ENCODE results near the gene MAGEF1. TPM values are rescaled to one million over a fixed set of nuclear protein-coding genes. Genes with fewer than 3 reads are reported as not detected.

MAGEF1 gene
- total RNA-seq, 2 experiments from 2014 or later, result 4.9 to 6.0 TPM

DNA sequence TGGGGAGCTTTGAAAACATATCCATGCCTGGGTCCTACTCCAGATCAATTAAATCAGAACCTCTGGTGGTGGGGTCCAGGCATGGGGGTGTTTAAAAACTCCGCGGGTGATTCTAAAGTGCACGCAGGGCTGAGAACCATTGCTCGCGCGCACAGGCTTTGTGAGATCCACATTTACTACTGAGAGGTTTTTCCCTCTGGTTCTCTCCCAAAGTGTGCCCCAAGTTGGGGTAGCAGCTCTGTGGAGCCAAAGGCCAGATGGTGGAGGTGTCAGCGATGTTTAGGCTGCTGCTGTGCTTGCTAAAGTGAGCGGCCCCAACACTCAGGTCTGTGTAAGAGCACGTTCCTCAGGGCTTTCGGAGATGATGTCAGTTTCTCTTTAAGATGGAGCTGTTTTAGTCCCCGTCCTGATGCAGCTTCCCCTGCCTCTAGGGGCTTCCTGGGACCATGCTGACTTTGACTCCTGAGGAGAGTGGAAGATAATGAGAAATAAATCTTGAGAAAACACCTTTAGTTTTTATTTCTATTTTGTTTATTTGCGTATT is 13.4 kb upstream of the MAGEF1 start:
- Mint-ChIP-seq H3K4me1 (no peaks in the 10 kb centered on the region), H3K27me3 (peaks cover 26% of the 10 kb centered on the region), H3K9me3 (no peaks in the 10 kb centered on the region), H3K4me3 (no peak overlapping the region), H3K36me3 (no peaks in the 10 kb centered on the region), H3K27ac (no peak overlapping the region)
- ATAC-seq (ENCODE audit: low read depth) (no peak), DNase-seq (no peak)
- POLR2A ChIA-PET, result interaction anchor here (0.6 kb wide), 1 partner anchor 140 kb away, joined by 5 read pairs; no protein-coding TSS in a partner anchor

DNA sequence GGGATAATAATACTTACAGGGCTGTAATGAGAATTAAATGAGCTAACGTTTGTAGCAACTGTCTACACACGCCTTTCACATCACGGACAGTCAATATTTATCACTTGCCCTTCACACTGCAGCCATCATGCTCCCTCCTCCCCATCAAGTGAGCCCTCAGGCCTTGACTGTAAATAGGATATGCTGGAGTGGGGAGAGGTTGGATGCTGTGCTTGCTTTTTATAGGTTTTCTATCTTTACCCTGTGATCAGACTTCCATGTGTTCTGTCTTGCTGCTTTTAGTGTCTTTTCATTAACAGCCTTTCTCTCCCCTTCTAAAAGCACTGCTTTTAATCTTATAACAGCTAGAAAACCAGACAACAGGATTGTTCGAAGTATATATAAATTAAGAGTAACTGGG is 12.8 kb upstream of the MAGEF1 start:
- Mint-ChIP-seq H3K36me3 (no peaks in the 10 kb centered on the region), H3K4me1 (no peaks in the 10 kb centered on the region), H3K4me3 (no peak overlapping the region), H3K27ac (no peak overlapping the region), H3K27me3 (peaks cover 26% of the 10 kb centered on the region), H3K9me3 (no peaks in the 10 kb centered on the region)
- ATAC-seq (ENCODE audit: low read depth), result no peak
- POLR2A ChIA-PET, result interaction anchor here (0.6 kb wide), 1 partner anchor 141 kb away, joined by 5 read pairs; no protein-coding TSS in a partner anchor
- no peak for DNase-seq

DNA sequence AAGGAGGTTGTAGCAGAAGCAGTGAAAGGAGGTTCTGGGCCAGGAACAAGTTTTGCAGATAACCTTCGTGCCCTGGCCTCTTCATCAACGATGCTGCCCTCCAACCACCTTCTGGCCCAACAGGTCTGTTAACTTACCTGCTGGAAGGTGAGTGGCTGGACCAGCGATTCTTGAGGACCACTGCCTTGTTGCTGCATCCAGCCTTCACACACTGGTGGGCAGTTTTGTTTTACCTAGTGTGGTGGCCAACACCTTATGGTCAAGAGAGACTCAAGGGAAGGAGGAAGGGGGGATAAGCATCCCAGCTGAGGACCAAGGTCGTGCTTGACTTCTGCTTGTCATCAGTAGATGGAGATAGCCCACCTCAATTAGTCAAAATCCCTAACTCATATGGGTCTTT is 7.8 kb upstream of the MAGEF1 start:
- DNase-seq (no peak), ATAC-seq (ENCODE audit: low read depth) (no peak)
- no peaks in the 10 kb centered on the region for H3K36me3 Mint-ChIP-seq
- no peak overlapping the region for H3K4me3 Mint-ChIP-seq
- H3K27me3 Mint-ChIP-seq, result peaks cover 35% of the 10 kb centered on the region
- POLR2A ChIA-PET, result no interaction called here
- no peaks in the 10 kb centered on the region for H3K4me1 Mint-ChIP-seq
- H3K9me3 Mint-ChIP-seq, result no peaks in the 10 kb centered on the region
- no peak overlapping the region for H3K27ac Mint-ChIP-seq

DNA sequence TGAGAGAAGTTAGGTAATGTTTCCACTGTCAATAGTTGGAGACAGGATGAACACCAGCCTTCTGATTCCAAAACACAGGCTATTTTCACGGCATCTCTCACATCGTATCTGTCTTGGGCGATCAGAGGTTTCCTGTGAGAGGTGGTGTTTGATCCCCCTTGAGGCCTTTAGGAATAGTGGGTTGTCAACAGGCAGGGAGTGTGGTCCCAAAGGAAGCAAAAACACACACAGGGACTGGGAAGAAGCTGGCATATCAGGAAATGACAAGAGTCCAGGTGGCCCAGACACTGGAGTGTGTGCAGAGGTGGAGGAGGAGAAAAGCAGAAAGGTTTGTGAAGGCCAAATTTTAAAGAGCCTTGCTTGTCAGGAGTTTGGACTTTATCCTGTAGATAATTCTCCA is 6.6 kb upstream of the MAGEF1 start:
- no peak for ATAC-seq (ENCODE audit: low read depth)
- peaks cover 32% of the 10 kb centered on the region for H3K27me3 Mint-ChIP-seq
- no peak overlapping the region for H3K27ac Mint-ChIP-seq
- H3K9me3 Mint-ChIP-seq, result no peaks in the 10 kb centered on the region
- POLR2A ChIA-PET, result no interaction called here
- H3K36me3 Mint-ChIP-seq, result no peaks in the 10 kb centered on the region
- H3K4me1 Mint-ChIP-seq, result no peaks in the 10 kb centered on the region
- DNase-seq, result no peak
- H3K4me3 Mint-ChIP-seq, result no peak overlapping the region

DNA sequence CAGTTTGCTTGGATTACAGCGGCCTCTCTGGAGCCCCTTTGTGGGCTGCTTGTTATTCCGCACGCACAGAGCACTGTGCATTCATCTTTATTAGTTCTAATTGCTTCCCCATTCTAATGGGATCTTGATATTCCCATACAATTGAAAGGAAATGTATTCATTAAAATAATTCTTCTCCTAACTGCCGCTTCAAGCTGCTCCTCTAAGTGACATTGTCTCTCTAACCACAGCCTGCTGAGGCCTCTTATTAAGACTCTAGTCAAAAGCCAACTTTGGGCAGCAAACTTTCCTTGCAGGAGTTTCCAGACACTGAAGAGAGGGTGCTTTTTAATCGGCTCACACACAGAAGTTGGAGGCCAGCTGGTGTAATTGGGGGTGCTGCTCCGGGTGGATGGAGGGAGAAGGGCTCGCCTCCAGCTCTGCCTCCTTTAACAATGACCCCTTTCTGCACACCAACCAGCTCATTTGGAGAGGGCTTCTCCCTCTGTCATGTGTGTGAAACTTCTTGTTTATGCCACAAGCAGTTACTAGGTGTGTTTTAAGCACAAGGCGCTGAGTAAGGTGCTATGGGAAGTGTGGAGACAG is 5.6 kb upstream of the MAGEF1 start:
- Mint-ChIP-seq H3K9me3 (no peaks in the 10 kb centered on the region), H3K27me3 (peaks cover 29% of the 10 kb centered on the region), H3K27ac (no peak overlapping the region), H3K36me3 (no peaks in the 10 kb centered on the region), H3K4me3 (no peak overlapping the region), H3K4me1 (peaks cover 1% of the 10 kb centered on the region)
- POLR2A ChIA-PET, result no interaction called here
- ATAC-seq (ENCODE audit: low read depth), result no peak
- DNase-seq, result no peak

DNA sequence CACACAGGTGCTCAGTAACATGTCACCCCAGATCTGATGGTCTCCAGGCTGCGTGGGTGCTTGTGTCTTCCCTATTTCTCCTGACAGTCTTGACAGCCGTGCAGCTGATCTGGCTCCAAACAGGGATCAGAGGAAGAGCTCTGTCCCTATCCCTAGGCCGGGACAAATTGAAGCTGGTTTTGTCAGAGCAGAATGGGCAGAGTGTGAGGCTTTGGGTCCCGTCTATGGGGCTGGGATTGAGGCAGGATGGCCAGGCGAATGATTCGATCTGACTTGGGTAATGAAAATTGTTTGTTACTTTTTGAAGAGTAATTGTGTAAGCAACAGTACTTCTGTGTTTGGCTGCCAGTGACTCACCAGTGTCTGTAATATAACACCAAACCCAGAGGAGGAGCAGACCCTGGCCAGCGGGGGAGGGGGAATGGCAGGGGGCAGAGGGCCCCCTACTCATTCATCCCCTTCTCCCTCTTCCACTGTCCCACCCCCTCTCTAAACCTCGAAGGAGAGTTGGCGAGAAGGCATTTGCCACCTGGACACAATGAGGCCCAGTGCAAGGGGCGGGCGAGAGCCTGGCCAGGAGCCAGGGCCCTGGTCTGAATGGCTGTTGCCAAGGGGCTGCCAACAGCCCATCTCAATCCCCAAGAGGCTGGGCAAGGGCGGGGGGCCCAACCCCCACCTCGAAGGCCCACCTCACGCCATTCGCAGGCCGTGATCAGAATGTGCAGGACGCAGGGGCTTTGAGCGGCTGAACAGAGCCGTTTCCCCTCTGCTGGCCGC is 4.9 kb upstream of the MAGEF1 start:
- ATAC-seq (ENCODE audit: low read depth), result no peak
- H3K4me3 Mint-ChIP-seq, result no peak overlapping the region
- POLR2A ChIA-PET, result no interaction called here
- DNase-seq, result no peak
- peaks cover 32% of the 10 kb centered on the region for H3K27me3 Mint-ChIP-seq
- H3K9me3 Mint-ChIP-seq, result no peaks in the 10 kb centered on the region
- peaks cover 7% of the 10 kb centered on the region for H3K4me1 Mint-ChIP-seq
- no peak overlapping the region for H3K27ac Mint-ChIP-seq
- no peaks in the 10 kb centered on the region for H3K36me3 Mint-ChIP-seq

DNA sequence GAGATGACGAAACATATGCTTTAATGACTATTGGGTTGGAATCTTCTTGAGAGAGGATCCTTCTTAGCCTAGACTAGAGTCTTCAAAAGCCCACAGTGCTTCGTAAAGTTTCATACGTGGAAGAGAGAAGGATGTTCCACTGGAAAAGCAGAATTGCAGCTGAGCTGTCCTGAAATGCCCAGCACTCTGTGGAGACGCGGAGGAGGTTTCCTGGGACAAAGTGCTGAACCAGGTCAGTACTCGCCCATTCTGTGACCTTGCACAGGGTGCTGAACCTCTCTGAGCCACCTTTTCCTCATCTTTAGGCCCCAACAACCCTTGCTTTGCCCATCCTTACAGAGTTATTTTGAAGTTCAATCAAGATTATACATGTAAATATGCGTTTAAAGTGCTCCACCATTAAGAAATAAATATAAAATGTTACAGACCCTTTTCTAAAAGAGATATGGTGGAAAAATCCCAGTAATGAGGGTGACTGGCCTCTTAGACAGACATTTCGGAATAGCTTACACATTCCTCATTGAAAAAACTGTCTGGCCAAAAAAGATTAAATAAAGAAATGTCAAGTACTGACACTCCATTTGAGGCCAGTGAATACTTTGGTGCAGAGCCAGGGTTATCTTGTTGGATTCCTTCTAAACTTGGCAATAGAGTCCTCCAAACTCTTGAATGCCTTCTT is 4.2 kb upstream of the MAGEF1 start:
- Mint-ChIP-seq H3K27ac (no peak overlapping the region), H3K4me3 (no peak overlapping the region), H3K9me3 (no peaks in the 10 kb centered on the region), H3K4me1 (peaks cover 9% of the 10 kb centered on the region), H3K27me3 (peaks cover 32% of the 10 kb centered on the region), H3K36me3 (no peaks in the 10 kb centered on the region)
- DNase-seq (no peak), ATAC-seq (ENCODE audit: low read depth) (no peak)
- POLR2A ChIA-PET, result no interaction called here

DNA sequence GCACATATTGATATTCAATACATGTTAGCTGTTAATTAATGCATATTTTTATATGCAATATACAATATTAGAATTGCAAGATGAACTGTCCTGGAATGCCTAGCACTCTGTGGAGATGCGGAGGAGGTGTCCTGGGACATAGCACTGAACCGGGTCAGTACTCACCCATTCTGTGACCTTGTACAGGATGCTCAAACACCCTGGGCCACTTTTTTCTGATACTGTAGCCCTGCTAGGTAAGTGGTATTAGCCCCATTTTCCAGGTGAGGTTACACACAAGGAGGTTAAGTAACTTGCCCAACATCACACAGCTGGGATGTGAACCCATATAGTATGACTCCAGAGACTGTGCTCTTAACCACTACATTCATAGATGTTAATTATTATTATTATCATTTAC is 1.7 kb upstream of the MAGEF1 start:
- H3K4me1 Mint-ChIP-seq, result peaks cover 19% of the 10 kb centered on the region
- no peaks in the 10 kb centered on the region for H3K36me3 Mint-ChIP-seq
- H3K27me3 Mint-ChIP-seq, result peaks cover 33% of the 10 kb centered on the region
- ATAC-seq (ENCODE audit: low read depth) (no peak), DNase-seq (no peak)
- H3K27ac Mint-ChIP-seq, result no peak overlapping the region
- H3K9me3 Mint-ChIP-seq, result no peaks in the 10 kb centered on the region
- POLR2A ChIA-PET, result no interaction called here
- no peak overlapping the region for H3K4me3 Mint-ChIP-seq

DNA sequence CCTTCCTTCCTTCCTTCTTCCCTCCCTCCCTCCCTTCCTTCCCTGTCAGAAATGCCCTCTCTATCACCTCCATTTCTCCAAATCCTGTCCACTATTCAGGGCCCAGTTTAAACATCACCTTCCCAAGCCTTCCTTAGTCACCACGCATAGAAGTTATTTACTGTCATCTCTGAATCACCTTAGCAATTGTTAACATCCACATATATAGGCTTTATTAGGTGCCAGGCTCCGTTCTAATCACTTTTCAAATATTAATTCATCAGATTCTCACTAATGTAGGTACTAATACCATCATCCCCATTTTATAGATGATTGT is 1.1 kb upstream of the MAGEF1 start:
- Mint-ChIP-seq H3K27ac (no peak overlapping the region), H3K36me3 (no peaks in the 10 kb centered on the region), H3K4me3 (no peak overlapping the region), H3K9me3 (peaks cover 2% of the 10 kb centered on the region), H3K4me1 (peaks cover 19% of the 10 kb centered on the region), H3K27me3 (peaks cover 29% of the 10 kb centered on the region)
- DNase-seq (no peak), ATAC-seq (ENCODE audit: low read depth) (no peak)
- POLR2A ChIA-PET, result no interaction called here

DNA sequence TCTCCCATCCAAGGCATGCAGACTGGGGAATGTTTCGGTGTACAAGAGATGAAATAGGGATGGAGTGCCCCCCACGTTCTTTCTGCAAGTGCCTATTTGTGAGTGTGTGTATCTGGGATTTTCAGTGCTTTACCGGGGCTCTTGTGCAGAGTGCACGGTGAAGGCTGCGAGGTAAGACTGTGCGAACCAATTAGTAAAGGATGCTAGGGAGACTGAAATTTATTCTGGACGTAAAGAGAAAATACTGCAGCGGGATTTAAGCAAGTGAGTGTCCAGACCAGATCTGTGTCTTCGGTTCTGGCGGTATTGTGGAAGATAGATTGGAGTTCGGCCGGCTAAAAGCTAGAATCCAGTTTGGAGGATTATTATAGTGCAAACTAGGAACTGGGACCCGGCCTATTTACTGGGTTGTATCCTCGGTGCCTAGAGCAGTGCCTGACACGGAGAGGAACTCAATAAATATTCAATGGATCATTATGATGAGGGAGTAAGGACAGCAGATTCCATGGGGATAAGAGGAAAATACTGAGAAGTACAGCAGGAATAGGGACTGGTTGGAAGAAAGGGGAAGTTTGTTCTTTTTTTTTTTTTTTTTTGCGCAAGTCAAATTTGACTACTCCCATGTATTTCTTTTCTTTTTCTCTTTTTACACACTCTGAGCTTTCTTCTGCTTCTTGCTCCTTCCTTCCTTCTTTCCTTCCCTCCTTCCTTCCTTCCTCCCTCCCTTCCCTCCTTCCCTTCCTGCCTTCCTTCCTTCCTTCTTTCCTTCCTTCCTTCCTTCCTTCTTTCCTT is 580 bp upstream of the MAGEF1 start:
- POLR2A ChIA-PET, result no interaction called here
- DNase-seq (no peak), ATAC-seq (ENCODE audit: low read depth) (peak; percentile 57)
- peaks cover 24% of the 10 kb centered on the region for H3K27me3 Mint-ChIP-seq
- H3K9me3 Mint-ChIP-seq, result peaks cover 3% of the 10 kb centered on the region
- peak overlapping the region; percentile 81 for H3K27ac Mint-ChIP-seq
- peaks cover 19% of the 10 kb centered on the region for H3K4me1 Mint-ChIP-seq
- peak overlapping the region; percentile 85 for H3K4me3 Mint-ChIP-seq
- H3K36me3 Mint-ChIP-seq, result no peaks in the 10 kb centered on the region

DNA sequence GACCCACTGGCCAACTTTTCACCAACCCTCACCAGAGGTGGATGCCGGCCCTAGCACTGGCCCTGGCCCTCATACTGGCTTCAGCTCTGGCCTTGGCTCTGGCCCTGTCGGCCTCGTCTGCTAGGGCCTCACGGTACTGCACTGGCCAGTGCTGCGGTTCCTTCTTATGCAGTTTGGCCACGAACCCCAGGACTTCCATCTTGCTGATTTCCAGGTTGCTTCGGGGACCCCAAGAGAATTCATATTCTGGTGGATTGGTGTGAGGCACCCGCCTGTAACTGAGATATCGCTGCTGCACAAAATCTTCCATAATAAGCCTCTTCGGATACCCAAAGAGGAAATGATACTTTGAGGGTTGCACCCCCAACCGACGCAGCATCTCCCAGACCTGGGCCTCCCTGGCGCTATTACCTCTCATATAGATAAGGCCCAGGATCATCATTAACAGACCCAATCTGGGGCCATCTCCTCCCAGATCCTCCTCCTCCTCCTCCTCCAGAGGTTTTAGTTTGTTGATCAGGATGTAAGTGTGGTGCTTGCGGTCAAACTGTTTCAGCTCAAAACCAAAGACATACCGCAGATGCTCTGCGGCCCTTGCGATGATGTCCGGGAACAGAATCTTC is 883 bp downstream of the MAGEF1 start:
- Mint-ChIP-seq H3K4me1 (peaks cover 19% of the 10 kb centered on the region), H3K27ac (peak overlapping the region; percentile 79), H3K9me3 (peaks cover 12% of the 10 kb centered on the region), H3K27me3 (peaks cover 26% of the 10 kb centered on the region), H3K36me3 (peaks cover 2% of the 10 kb centered on the region), H3K4me3 (peak overlapping the region; percentile 85)
- peak; percentile 7 for ATAC-seq (ENCODE audit: low read depth)
- POLR2A ChIA-PET, result no interaction called here
- DNase-seq, result no peak

DNA sequence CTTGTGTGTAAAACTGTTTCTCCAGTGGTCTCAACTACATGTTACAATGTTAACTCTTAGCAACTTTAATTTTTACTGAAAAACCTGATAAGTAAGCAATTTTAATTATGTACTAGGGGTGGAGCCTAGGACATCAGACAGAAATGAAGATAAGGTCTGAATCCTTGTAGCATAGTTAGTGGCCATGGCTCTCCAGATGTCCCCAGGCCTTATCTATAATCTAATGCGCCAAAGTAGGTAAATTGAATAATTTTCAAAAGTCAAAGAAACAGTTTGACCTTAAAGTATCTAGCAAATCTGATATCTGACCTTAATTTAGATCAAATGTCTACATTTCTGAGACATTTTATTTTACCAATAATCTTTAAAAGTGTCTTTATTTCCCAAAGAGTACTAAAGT is 8.2 kb downstream of the MAGEF1 start:
- POLR2A ChIA-PET, result no interaction called here
- DNase-seq (no peak), ATAC-seq (ENCODE audit: low read depth) (no peak)
- peaks cover 2% of the 10 kb centered on the region for H3K36me3 Mint-ChIP-seq
- no peak overlapping the region for H3K27ac Mint-ChIP-seq
- H3K4me1 Mint-ChIP-seq, result no peaks in the 10 kb centered on the region
- peaks cover 5% of the 10 kb centered on the region for H3K27me3 Mint-ChIP-seq
- no peak overlapping the region for H3K4me3 Mint-ChIP-seq
- peaks cover 12% of the 10 kb centered on the region for H3K9me3 Mint-ChIP-seq

DNA sequence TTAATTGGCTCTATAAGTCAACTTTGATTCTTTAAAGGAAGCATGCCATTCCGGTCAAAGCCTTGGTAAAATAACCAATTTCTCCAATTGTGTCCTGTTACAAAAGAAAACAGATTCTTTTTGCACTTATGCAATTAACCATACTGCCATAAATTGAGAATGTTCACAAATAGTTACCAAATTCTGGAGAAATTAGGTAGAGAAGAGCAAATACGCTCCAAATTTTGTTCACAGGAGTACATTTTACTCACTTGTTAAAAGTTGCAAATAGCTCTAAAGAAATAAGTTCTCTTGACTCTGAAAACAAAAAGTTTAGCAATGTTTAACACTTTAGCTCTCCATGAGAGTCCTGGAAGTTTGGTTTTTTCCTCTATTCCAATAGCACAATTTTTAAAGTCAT is 11.1 kb downstream of the MAGEF1 start:
- Mint-ChIP-seq H3K4me3 (no peak overlapping the region), H3K27ac (no peak overlapping the region), H3K27me3 (peaks cover 11% of the 10 kb centered on the region), H3K36me3 (no peaks in the 10 kb centered on the region), H3K4me1 (no peaks in the 10 kb centered on the region), H3K9me3 (no peaks in the 10 kb centered on the region)
- ATAC-seq (ENCODE audit: low read depth), result no peak
- no peak for DNase-seq
- POLR2A ChIA-PET, result no interaction called here
